HepG2 (cell line): ENCODE measurements around the gene OS9. TPM values are rescaled to one million over a fixed set of nuclear protein-coding genes. Genes with fewer than 3 reads are reported as not detected.
A peak's percentile ranks its signal among the peaks of the same experiment; 100 is the strongest.

ENCODE experiments used
- ADNP ChIP-seq: sonication (generic); formaldehyde crosslinking; IDR thresholded peaks from 2 replicates; pipeline ENCODE4 v1.4.0; 2020; ENCODE audit warnings: missing genetic modification reagents
- HNRNPLL ChIP-seq: fragments of 200-400 bp; formaldehyde crosslinking; IDR thresholded peaks from 2 replicates; pipeline ENCODE4 v1.6.1; 2017; ENCODE audit warnings: mild to moderate bottlenecking, low read depth, low read length; ENCODE audit not compliant: poor library complexity, severe bottlenecking
- KDM6A ChIP-seq: IDR thresholded peaks from 2 replicates; pipeline ENCODE4 v1.6.1; 2016; ENCODE audit warnings: low read depth
- MEIS1 ChIP-seq: sonication (generic); formaldehyde crosslinking; IDR thresholded peaks from 2 replicates; pipeline ENCODE4 v1.9.0; 2021; ENCODE audit warnings: mild to moderate bottlenecking, missing genetic modification reagents, moderate library complexity, borderline replicate concordance
- MTA1 ChIP-seq: sonication (generic); formaldehyde crosslinking; IDR thresholded peaks from 2 replicates; pipeline ENCODE4 v1.4.0; 2020; ENCODE audit warnings: missing genetic modification reagents, mild to moderate bottlenecking, borderline replicate concordance
- NFYC ChIP-seq: IDR thresholded peaks from 2 replicates; pipeline ENCODE4 v1.6.1; 2016; ENCODE audit warnings: missing genetic modification reagents, missing compliant biosample characterization
- RARA ChIP-seq: IDR thresholded peaks from 2 replicates; pipeline ENCODE4 v1.6.1; 2016; ENCODE audit warnings: missing genetic modification reagents, missing compliant biosample characterization
- ZNF143 ChIP-seq: sonication (generic); formaldehyde crosslinking; IDR thresholded peaks from 2 replicates; pipeline ENCODE4 v1.4.0; 2020; ENCODE audit warnings: missing genetic modification reagents
- ZNF232 ChIP-seq: sonication (generic); formaldehyde crosslinking; IDR thresholded peaks from 2 replicates; pipeline ENCODE4 v1.4.0; 2020; ENCODE audit warnings: missing genetic modification reagents, borderline replicate concordance
- ZNF274 ChIP-seq: sonication (generic); formaldehyde crosslinking; IDR thresholded peaks from 2 replicates; pipeline ENCODE4 v1.5.1; 2020; ENCODE audit warnings: mild to moderate bottlenecking, missing genetic modification reagents
- ZNF674 ChIP-seq: sonication (generic); formaldehyde crosslinking; IDR thresholded peaks from 2 replicates; pipeline ENCODE4 v1.5.0; 2020; ENCODE audit warnings: low read depth, mild to moderate bottlenecking, missing genetic modification reagents
- ZNF678 ChIP-seq: sonication (generic); formaldehyde crosslinking; IDR thresholded peaks from 2 replicates; pipeline ENCODE4 v1.4.0; 2020; ENCODE audit warnings: mild to moderate bottlenecking, missing genetic modification reagents
- ZNF772 ChIP-seq: sonication (generic); formaldehyde crosslinking; IDR thresholded peaks from 2 replicates; pipeline ENCODE4 v1.5.0; 2020; ENCODE audit warnings: mild to moderate bottlenecking, missing genetic modification reagents
- polyA plus RNA-seq, 8 experiments: library from polyadenylated mRNA; depleted of rRNA in 3 of 8; stranded (reverse) in 7 of 8; unstranded in 1 of 8; fragments of >200 nt; fragmentation: Illumina TruSeq in 4 of 8; extraction: Trizol in 4 of 8; gene quantifications; 2 replicates each; pipeline versions ENCODE4 v1.2.1 to v1.2.3, GENCODE V29; 2011 to 2016; ENCODE audit warnings: low read depth in 4 of 8, missing spikeins in 1 of 8, mixed read lengths in 1 of 8; ENCODE audit not compliant: insufficient read depth in 1 of 8
- total RNA-seq, 5 experiments: library from RNA; depleted of rRNA; stranded (reverse); fragments of >200 nt; fragmentation: Illumina TruSeq; extraction: Trizol; gene quantifications; 2 replicates each; pipeline ENCODE4 v1.2.3, GENCODE V29; 2016; ENCODE audit warnings: low read depth in 1 of 5
- TF ChIP-seq, protein P1 (sequence below): sonication (generic); formaldehyde crosslinking; conservative IDR thresholded peaks from 2 replicates; pipeline ENCODE4 v1.8.0; 2022; ENCODE audit warnings: low read depth, missing genetic modification reagents
- TF ChIP-seq, protein P2 (sequence below): sonication (generic); formaldehyde crosslinking; IDR thresholded peaks from 2 replicates; pipeline ENCODE4 v1.5.0; 2020; ENCODE audit warnings: missing genetic modification reagents
- TF ChIP-seq, protein P3 (sequence below): sonication (generic); formaldehyde crosslinking; conservative IDR thresholded peaks from 2 replicates; pipeline ENCODE4 v1.5.0; 2020; ENCODE audit warnings: missing genetic modification reagents
- TF ChIP-seq, protein P4 (sequence below): sonication (generic); formaldehyde crosslinking; IDR thresholded peaks from 2 replicates; pipeline ENCODE4 v1.4.0; 2020; ENCODE audit warnings: mild to moderate bottlenecking, low read depth, missing genetic modification reagents
- TF ChIP-seq, protein P5 (sequence below): sonication (generic); formaldehyde crosslinking; IDR thresholded peaks from 2 replicates; pipeline ENCODE4 v1.4.0; 2020; ENCODE audit warnings: missing genetic modification reagents, mild to moderate bottlenecking, borderline replicate concordance
- TF ChIP-seq, protein P6 (sequence below): sonication (generic); formaldehyde crosslinking; IDR thresholded peaks from 2 replicates; pipeline ENCODE4 v1.9.0; 2022; ENCODE audit warnings: low read depth, missing genetic modification reagents

The OS9 gene
- total and polyA plus RNA-seq, 2 of the 13 experiments (the other 11 are each of a cell fraction or from before 2014, with no cell fraction given), result 156 to 206 TPM

DNA sequence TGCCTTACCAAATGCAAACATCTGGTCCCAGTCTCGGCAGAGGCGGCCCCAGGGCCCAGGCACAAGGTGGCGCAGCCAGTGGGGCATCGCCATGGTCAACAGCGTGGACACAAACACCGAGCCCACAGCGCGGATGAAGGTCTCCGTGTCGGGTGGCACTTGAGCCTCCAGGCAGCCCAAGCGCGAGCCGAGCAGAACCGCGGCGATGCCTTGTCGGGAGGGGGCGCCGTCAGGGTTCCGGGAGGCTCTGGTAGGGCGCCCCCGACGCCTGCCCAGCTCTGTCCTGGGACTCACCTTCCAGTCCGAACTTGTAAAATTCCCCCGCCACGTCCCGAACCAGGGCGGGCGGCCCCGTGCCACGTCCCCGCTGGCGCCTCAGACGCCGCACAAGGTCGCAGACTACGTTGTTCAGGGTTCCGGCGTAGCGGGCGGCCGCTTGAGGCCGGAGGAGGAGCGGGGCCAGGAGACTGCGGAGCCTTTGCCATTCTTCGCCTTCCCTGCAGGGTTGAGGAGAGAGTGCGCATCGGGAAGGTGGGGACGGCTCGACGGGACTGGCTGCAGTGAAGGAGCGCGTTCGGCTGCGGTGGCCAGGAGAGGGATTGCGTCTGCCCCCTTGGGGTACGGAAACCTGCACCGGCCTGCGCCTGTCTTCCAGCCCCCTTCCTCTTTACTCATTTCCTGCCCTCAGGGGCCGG, 71.2 kb downstream of the OS9 start (continued):
- TF ChIP-seq, protein P1, sequence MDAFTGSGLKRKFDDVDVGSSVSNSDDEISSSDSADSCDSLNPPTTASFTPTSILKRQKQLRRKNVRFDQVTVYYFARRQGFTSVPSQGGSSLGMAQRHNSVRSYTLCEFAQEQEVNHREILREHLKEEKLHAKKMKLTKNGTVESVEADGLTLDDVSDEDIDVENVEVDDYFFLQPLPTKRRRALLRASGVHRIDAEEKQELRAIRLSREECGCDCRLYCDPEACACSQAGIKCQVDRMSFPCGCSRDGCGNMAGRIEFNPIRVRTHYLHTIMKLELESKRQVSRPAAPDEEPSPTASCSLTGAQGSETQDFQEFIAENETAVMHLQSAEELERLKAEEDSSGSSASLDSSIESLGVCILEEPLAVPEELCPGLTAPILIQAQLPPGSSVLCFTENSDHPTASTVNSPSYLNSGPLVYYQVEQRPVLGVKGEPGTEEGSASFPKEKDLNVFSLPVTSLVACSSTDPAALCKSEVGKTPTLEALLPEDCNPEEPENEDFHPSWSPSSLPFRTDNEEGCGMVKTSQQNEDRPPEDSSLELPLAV (CRISPR knock-in tag), result no peak
- TF ChIP-seq ZNF143 (CRISPR knock-in tag), result no peak
- peak; percentile 56; the same call in 1 of the 2 replicates for TF ChIP-seq MTA1
- TF ChIP-seq ZNF772 (CRISPR knock-in tag), result no peak
- TF ChIP-seq, protein P2, sequence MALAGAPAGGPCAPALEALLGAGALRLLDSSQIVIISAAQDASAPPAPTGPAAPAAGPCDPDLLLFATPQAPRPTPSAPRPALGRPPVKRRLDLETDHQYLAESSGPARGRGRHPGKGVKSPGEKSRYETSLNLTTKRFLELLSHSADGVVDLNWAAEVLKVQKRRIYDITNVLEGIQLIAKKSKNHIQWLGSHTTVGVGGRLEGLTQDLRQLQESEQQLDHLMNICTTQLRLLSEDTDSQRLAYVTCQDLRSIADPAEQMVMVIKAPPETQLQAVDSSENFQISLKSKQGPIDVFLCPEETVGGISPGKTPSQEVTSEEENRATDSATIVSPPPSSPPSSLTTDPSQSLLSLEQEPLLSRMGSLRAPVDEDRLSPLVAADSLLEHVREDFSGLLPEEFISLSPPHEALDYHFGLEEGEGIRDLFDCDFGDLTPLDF (CRISPR knock-in tag), result no peak
- no peak for TF ChIP-seq ADNP (CRISPR knock-in tag)
- no peak for TF ChIP-seq NFYC (CRISPR knock-in tag)
- TF ChIP-seq, protein P3, sequence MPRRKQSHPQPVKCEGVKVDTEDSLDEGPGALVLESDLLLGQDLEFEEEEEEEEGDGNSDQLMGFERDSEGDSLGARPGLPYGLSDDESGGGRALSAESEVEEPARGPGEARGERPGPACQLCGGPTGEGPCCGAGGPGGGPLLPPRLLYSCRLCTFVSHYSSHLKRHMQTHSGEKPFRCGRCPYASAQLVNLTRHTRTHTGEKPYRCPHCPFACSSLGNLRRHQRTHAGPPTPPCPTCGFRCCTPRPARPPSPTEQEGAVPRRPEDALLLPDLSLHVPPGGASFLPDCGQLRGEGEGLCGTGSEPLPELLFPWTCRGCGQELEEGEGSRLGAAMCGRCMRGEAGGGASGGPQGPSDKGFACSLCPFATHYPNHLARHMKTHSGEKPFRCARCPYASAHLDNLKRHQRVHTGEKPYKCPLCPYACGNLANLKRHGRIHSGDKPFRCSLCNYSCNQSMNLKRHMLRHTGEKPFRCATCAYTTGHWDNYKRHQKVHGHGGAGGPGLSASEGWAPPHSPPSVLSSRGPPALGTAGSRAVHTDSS, result no peak
- TF ChIP-seq, protein P4, sequence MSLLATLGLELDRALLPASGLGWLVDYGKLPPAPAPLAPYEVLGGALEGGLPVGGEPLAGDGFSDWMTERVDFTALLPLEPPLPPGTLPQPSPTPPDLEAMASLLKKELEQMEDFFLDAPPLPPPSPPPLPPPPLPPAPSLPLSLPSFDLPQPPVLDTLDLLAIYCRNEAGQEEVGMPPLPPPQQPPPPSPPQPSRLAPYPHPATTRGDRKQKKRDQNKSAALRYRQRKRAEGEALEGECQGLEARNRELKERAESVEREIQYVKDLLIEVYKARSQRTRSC, result no peak
- TF ChIP-seq ZNF674 (CRISPR knock-in tag), result no peak
- TF ChIP-seq, protein P5, sequence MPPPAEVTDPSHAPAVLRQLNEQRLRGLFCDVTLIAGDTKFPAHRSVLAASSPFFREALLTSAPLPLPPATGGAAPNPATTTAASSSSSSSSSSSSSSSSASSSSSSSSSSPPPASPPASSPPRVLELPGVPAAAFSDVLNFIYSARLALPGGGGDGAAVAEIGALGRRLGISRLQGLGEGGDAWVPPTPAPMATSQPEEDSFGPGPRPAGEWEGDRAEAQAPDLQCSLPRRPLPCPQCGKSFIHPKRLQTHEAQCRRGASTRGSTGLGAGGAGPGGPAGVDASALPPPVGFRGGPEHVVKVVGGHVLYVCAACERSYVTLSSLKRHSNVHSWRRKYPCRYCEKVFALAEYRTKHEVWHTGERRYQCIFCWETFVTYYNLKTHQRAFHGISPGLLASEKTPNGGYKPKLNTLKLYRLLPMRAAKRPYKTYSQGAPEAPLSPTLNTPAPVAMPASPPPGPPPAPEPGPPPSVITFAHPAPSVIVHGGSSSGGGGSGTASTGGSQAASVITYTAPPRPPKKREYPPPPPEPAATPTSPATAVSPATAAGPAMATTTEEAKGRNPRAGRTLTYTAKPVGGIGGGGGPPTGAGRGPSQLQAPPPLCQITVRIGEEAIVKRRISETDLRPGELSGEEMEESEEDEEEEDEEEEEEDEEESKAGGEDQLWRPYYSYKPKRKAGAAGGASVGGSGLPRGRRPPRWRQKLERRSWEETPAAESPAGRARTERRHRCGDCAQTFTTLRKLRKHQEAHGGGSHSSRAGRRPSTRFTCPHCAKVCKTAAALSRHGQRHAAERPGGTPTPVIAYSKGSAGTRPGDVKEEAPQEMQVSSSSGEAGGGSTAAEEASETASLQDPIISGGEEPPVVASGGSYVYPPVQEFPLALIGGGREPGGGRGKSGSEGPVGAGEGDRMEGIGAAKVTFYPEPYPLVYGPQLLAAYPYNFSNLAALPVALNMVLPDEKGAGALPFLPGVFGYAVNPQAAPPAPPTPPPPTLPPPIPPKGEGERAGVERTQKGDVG (CRISPR knock-in tag), result no peak; the same call in 1 of the 2 replicates
- no peak for TF ChIP-seq ZNF274
- TF ChIP-seq ZNF232 (CRISPR knock-in tag), result 0 out of 2 replicates have a peak, but pooled peaks have one; percentile 53
- TF ChIP-seq, protein P6, sequence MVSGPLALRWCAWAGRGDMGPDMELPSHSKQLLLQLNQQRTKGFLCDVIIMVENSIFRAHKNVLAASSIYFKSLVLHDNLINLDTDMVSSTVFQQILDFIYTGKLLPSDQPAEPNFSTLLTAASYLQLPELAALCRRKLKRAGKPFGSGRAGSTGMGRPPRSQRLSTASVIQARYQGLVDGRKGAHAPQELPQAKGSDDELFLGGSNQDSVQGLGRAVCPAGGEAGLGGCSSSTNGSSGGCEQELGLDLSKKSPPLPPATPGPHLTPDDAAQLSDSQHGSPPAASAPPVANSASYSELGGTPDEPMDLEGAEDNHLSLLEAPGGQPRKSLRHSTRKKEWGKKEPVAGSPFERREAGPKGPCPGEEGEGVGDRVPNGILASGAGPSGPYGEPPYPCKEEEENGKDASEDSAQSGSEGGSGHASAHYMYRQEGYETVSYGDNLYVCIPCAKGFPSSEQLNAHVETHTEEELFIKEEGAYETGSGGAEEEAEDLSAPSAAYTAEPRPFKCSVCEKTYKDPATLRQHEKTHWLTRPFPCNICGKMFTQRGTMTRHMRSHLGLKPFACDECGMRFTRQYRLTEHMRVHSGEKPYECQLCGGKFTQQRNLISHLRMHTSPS (CRISPR knock-in tag), result no peak
- TF ChIP-seq ZNF678 (CRISPR knock-in tag), result no peak
- TF ChIP-seq MEIS1 (CRISPR knock-in tag), result no peak
- TF ChIP-seq HNRNPLL, result peak; percentile 96
- TF ChIP-seq KDM6A (CRISPR knock-in tag), result no peak
- no peak for TF ChIP-seq RARA (CRISPR knock-in tag)
